ENCODE data around the gene PPP3CA.

- no peak for TF ChIP-seq CTCF (IDR thresholded peaks at IDR 0.05)
- no peak for TF ChIP-seq POLR2AphosphoS5 (IDR thresholded peaks at IDR 0.05; ENCODE audit: low read depth, low read length)
- TF ChIP-seq SIN3A (IDR thresholded peaks at IDR 0.05; ENCODE audit: borderline replicate concordance, insufficient read depth, low read depth, low read length): no peak
These were observed 39.4 kb downstream of the PPP3CA start for GRCh38 chr4:101307899-101308298.
